Middle frontal gyrus (tissue), 1 donor: ENCODE measurements around the gene TBC1D23.
"Not testable (repeated sequence)": the region's sequence is repeated elsewhere in the genome, so short reads cannot be mapped to it uniquely, and the experiment has no call there.

ENCODE experiments used
- DNase-seq: peaks from one replicate; pipeline ENCODE4 v3.0.0-alpha.2; 2015; ENCODE audit warnings: low spot score; ENCODE audit errors: extremely low spot score

TBC1D23 gene

GRCh38 chr3:100297784-100298183 lies 37.0 kb downstream of the TBC1D23 start:
- no peak for DNase-seq

DNA sequence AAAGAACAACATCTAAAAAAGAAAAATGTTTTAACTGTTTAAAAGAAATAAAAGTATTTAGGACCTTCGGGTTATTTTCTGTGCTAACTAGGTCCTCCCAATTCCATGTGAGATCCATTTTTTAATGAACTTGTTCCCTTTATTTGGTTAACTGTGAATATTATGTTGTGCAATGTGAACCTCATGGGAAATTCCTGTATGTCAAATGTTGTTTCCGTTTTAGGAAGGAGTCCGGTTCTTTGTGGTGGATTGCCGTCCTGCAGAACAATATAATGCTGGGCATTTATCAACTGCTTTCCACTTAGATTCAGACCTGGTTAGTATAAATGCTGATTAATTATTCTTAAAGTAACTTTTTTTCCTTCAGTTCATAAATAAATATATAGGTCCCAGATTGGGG lies 38.2 kb downstream of the TBC1D23 start:
- no peak for DNase-seq

DNA sequence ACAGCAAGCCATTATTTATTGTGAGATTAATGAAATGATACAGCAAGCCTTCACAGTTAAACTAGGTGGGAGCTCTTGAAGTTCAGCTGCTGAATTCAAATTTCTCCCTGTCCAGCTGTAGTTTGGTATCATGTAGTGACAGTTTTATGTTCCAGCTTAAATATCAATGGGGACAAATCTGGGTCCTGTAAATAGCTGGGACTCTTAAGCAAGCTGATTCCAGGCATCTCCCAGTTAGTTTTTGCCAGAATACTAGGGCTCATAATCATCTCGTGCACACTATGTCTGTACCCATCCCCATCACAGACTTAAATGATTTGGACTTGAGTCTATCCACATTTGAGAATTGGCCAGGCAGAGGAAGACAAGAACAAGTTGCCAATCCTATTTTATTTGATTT lies 45.9 kb downstream of the TBC1D23 start:
- no peak for DNase-seq

GRCh38 chr3:100310355-100310965 lies 49.7 kb downstream of the TBC1D23 start:
- DNase-seq = no peak

DNA sequence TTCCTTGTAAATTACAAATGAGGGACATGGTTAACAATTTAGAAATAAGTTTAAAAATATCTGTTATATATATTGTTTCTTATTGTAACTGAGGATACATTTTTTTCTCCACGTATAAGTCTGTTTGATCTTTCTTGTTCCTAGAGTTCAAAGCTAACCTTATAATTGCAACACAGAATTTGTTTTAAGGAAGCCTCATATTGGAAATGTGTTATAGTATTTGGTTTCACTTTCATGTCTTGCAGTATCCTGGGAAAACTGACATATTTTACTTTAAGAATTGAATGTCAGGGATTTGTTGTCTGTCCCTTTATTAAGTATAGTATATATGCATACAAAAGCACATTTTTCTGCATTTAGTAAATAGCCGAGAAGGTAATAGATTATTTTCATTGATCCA lies 50.2 kb downstream of the TBC1D23 start:
- no peak for DNase-seq

DNA sequence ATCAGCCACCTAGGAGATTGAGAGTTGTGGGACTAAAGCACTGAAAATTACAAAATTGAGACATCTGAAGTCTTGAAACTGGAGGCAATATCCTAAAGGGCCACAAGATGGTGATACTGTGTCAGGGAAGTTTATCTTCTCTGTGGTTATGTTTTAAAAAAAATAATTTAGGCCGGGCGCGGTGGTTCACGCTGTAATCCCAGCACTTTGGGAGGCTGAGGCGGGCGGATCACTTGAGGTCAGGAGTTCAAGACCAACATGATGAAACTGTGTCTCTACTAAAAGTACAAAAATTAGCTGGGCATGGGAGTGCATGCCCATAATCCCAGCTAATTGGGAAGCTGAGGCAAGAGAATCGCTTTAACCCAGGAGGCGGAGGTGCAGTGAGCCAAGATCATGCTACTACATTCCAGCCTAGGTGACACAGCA lies 55.9 kb downstream of the TBC1D23 start:
- no peak for DNase-seq

GRCh38 chr3:100317912-100318311 lies 57.1 kb downstream of the TBC1D23 start:
- no peak for DNase-seq

DNA sequence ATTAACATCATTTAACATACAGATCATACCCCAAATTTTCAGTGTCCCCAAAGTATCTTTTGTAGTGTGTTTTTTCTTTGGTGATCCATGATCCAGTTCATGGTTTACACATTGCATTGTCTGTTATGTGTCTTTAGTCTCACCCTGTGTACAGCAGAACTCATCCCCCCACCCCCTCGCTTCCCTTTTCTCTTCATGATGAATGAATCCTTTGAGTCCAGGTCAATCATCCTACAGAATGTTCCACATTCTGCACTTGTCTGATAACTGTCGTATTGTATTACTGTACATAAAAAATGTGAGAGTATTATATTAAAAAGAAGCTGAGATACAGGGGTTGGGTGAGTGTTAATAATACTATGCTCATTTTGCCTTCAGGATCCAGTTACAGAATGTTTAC lies 59.2 kb downstream of the TBC1D23 start:
- DNase-seq = no peak

- no peak for DNase-seq
Observed at GRCh38 chr3:100324044-100324443, 63.3 kb downstream of the TBC1D23 start.

- DNase-seq = no peak
Observed at GRCh38 chr3:100325827-100326226, 65.0 kb downstream of the TBC1D23 start.

GRCh38 chr3:100327377-100327776 lies 66.6 kb downstream of the TBC1D23 start:
- not testable (repeated sequence) for DNase-seq

DNA sequence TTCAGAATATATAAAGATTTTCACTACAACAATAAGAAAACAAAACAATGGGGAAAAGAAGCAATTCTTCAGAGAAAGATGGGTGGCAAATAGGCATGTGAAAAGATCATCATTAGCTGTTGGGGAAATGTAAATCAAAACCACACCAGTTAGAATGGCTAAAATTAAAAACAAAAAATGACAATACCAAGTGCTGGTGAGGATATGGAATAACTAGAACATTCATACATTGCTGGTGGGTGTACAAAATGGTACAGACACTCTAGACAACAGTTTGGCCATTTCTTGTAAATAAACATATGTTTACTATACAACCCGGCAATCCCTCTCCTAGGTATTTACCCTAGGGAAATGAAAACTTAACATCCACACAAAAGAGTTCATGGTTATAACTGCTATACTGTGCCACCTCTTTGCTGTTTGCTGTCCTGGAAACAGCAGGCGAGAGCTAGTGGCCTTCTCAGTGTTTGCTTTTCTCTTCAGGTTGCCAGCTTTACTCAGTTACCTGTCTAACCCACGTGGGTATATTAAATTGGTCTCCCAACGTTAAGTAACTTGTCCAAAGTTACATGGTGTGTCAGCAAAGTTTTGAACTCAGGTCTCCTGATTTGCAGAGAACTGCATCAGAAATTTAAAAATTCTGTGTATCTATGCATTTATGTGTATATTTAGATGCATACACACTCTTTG lies 69.2 kb downstream of the TBC1D23 start:
- no peak for DNase-seq

DNA sequence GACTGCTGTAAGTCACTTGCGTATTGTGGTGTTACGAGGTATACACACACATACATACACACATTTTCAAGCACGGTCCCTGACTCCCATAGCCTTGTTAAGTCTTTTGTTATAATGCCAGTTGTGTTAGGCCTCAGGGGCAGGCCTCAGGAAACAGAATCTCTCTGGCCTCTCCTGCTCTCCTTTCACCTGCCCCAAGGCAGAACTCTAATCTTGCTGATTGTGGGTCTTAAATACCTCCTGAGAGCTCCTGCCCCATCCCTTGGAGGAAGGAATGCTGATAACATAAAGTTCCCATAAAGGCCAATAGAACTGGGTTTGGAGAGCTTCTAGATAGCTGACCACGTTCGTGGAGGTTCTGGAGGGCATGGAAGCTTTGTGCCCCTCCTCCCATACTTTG lies 69.9 kb downstream of the TBC1D23 start:
- DNase-seq = no peak

DNA sequence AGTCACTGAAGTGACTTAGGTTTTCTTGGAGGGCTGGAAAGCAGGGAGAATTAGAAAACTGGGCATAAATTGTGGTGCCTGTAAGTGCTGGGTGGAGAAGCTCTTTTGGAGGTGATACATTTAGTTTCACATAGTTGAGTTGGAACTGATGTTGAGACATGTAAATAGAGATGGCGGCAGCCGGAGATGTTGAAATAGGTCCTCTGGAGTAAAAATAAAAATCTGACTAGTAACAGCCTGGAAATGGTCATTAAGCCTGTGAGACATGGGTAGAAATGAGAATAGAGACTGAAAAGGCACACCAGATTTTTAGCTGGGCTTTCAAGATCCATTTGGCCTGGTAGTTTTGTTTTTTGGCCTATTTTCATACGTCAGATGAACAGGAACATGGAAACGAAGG lies 70.9 kb downstream of the TBC1D23 start:
- no peak for DNase-seq

DNA sequence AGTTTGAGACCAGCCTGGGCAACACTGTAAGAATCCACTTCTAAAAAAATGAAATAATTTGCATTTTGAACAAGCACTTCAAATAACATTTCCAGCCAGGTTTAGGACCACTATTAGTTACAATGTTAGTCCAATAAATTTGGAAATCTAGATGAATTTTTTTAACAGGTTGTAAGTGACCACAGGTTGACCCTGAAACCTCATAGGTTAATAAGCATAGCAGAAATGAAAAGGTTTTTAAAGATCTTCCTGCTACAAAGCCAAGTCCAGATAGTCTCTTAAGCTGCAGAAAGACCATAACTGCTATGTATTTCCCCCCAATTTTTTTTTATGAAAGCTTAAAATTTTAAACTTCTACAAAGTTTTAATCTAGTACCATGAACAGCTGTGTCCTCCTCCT lies 72.3 kb downstream of the TBC1D23 start:
- DNase-seq = no peak

GRCh38 chr3:100333970-100334487 lies 73.2 kb downstream of the TBC1D23 start:
- DNase-seq = no peak

DNA sequence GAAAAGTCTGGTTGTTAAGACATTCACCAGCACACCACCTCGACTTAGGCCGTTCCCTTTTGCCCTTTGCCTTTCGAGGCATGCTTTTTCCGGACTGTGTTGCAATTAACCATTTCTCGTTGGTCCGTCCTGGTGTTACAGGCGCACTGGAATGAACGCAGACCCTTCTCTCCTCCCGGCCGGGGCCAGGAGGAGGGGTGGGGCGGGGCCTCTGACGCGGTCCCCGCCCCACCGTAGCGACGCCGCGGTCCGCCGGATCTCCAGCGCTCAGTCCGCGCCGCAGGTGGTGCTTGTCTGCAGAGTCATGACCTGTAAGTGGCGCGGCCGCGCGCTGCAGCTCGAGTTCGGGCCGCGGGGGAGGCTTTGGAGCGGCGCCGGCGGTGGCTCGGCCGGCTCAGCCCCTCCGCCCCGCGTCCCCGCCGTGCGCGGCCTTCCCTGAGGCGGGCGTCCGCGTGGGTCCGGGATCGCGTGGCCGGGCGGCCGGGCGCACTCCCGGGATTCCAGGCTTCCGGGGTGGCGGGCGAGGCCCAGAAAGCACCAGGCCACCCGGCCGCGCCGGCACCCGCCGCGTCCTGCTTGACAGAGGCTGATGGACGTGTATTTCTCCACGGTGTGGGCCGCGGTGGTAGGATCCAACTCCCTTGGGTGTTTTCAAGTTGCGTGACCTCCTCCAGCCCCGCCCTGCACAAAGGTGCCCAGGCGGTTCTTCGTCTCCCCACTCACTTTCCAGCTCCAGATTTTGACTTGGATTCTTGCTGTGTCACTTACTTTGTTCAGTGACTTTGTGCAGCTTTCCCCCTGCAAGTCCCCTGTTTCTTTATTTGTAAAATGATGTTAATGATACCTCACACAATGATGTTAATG lies 73.9 kb downstream of the TBC1D23 start, which contains the start of gene NIT2:
NIT2 (plus strand) TSS at position 270 of the 864 bp plus-strand sequence; CDS start at position 305, 35 bp downstream.
- peak; percentile 64 for DNase-seq

DNA sequence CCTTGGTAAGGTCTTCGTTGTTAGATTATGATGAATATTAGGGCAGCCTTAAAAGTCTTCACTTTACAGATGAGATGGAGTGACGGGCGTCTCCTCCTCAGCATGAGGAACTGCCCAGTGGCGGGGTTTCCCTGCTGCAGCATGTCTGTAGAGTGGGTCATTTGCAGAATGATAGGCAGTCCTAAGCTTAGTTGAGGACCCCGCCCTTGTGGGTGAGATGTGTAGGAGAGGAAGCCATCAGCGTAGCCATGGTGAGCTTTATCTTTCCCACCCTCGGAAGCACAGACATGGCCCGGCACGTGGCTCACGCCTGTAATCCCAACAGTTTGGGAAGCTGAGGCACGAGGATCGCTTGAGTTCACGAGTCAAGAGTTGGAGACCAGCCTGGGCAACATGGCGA lies 74.6 kb downstream of the TBC1D23 start:
- no peak for DNase-seq

- not testable (repeated sequence) for DNase-seq
Observed at GRCh38 chr3:100336229-100336628, 75.4 kb downstream of the TBC1D23 start.

GRCh38 chr3:100338911-100339310 lies 78.1 kb downstream of the TBC1D23 start:
- DNase-seq = no peak

DNA sequence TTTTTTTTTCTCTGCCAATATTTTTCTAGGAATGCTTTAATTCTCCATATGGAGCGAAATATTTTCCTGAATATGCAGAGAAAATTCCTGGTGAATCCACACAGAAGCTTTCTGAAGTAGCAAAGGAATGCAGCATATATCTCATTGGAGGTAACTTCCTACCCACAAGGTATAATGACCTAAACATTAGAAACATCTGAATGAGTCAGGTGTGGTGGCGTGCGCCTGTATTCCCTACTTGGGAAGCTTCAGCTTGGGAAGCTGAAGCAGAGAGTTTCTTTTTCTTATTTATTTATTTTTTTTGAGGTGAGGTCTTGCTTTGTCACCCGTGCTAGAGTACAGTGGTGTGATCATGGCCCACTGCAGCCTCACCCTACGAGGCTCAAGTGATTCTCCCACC lies 79.0 kb downstream of the TBC1D23 start:
- no peak for DNase-seq

GRCh38 chr3:100340527-100340926 lies 79.7 kb downstream of the TBC1D23 start:
- DNase-seq = no peak
